Activated naive CD8-positive, alpha-beta T cell treated with anti-CD3 and anti-CD28 coated beads, Interleukin-2, amount 10 ng/mL, durations not matched to agents 7 days and 5 days (primary cell): ENCODE measurements around the gene ADAM21. TPM values are rescaled to one million over a fixed set of nuclear protein-coding genes. Genes with fewer than 3 reads are reported as not detected.
"Not testable (repeated sequence)": the region's sequence is repeated elsewhere in the genome, so short reads cannot be mapped to it uniquely, and the experiment has no call there.

Experiments
- ATAC-seq: fragments of 150-1000 bp; cut with Tn5 transposase; one replicate; pipeline ENCODE4 v1.10.0; 2021; ENCODE audit warnings: low read depth, moderate library complexity
- POLR2A ChIA-PET: fragments of 350-600 bp; sonication (Branson Sonifier 250); formaldehyde crosslinking; loops from one replicate; lab custom pipeline; 2021; ENCODE audit warnings: antibody characterized with exemption; lab: Charles Lee
- DNase-seq: peaks from one replicate; pipeline ENCODE4 v3.0.0; 2021
- H3K27ac Mint-ChIP-seq: one replicate; pipeline ENCODE4 v1.8.0; 2022; ENCODE audit warnings: mild to moderate bottlenecking, mixed read lengths
- H3K27me3 Mint-ChIP-seq: one replicate; pipeline ENCODE4 v1.8.0; 2022; ENCODE audit warnings: mild to moderate bottlenecking, moderate library complexity, mixed read lengths
- H3K36me3 Mint-ChIP-seq: one replicate; pipeline ENCODE4 v1.8.0; 2021; ENCODE audit warnings: mild to moderate bottlenecking, mixed read lengths
- H3K4me1 Mint-ChIP-seq: one replicate; pipeline ENCODE4 v1.8.0; 2021; ENCODE audit warnings: mixed read lengths
- H3K4me3 Mint-ChIP-seq: one replicate; pipeline ENCODE4 v1.8.0; 2022; ENCODE audit warnings: mild to moderate bottlenecking, moderate library complexity, mixed read lengths
- H3K9me3 Mint-ChIP-seq: one replicate; pipeline ENCODE4 v1.8.0; 2021; ENCODE audit warnings: mixed read lengths
- total RNA-seq, 2 experiments: library from RNA; stranded (reverse); gene quantifications; one replicate each; pipeline ENCODE4 v1.2.3, GENCODE V29; 2021

Gene ADAM21
- total RNA-seq, 2 experiments from 2014 or later, result not detected

GRCh38 chr14:70448633-70449340 lies 3.2 kb upstream of the ADAM21 start:
- no peaks in the 10 kb centered on the region for H3K36me3 Mint-ChIP-seq
- H3K4me3 Mint-ChIP-seq, result no peak overlapping the region
- ATAC-seq (no peak), DNase-seq (no peak)
- peaks cover 7% of the 10 kb centered on the region for H3K9me3 Mint-ChIP-seq
- no peaks in the 10 kb centered on the region for H3K4me1 Mint-ChIP-seq
- POLR2A ChIA-PET, result no interaction called here
- no peak overlapping the region for H3K27ac Mint-ChIP-seq
- no peaks in the 10 kb centered on the region for H3K27me3 Mint-ChIP-seq

GRCh38 chr14:70454731-70455130 lies 2.8 kb downstream of the ADAM21 start:
- no peaks in the 10 kb centered on the region for H3K36me3 Mint-ChIP-seq
- POLR2A ChIA-PET, result no interaction called here

GRCh38 chr14:70468731-70469130 lies 16.8 kb downstream of the ADAM21 start:
- H3K4me1 Mint-ChIP-seq, result no peaks in the 10 kb centered on the region
- H3K4me3 Mint-ChIP-seq, result no peak overlapping the region
- H3K27me3 Mint-ChIP-seq, result peaks cover 12% of the 10 kb centered on the region
- no peak for ATAC-seq
- POLR2A ChIA-PET, result no interaction called here
- H3K36me3 Mint-ChIP-seq, result no peaks in the 10 kb centered on the region
- no peaks in the 10 kb centered on the region for H3K9me3 Mint-ChIP-seq
- no peak overlapping the region for H3K27ac Mint-ChIP-seq
- no peak for DNase-seq

More at GRCh38 chr14:70454731-70455130, 2.8 kb downstream of the ADAM21 start:
- H3K9me3 Mint-ChIP-seq, result no peaks in the 10 kb centered on the region
- H3K4me1 Mint-ChIP-seq, result no peaks in the 10 kb centered on the region
- no peak for DNase-seq
- no peak overlapping the region for H3K27ac Mint-ChIP-seq
- ATAC-seq, result no peak
- peaks cover 4% of the 10 kb centered on the region for H3K27me3 Mint-ChIP-seq
- H3K4me3 Mint-ChIP-seq, result no peak overlapping the region

GRCh38 chr14:70470863-70471563 lies 19.0 kb downstream of the ADAM21 start:
- ATAC-seq, H3K4me1 Mint-ChIP-seq, H3K4me3 Mint-ChIP-seq, H3K27me3 Mint-ChIP-seq, H3K27ac Mint-ChIP-seq, H3K9me3 Mint-ChIP-seq, DNase-seq, H3K36me3 Mint-ChIP-seq, POLR2A ChIA-PET: not testable (repeated sequence)

GRCh38 chr14:70472253-70473159 lies 20.5 kb downstream of the ADAM21 start:
- DNase-seq (no peak), ATAC-seq (no peak)
- Mint-ChIP-seq H3K4me3 (no peak overlapping the region), H3K27ac (no peak overlapping the region), H3K27me3 (no peaks in the 10 kb centered on the region), H3K9me3 (peaks cover 1% of the 10 kb centered on the region), H3K36me3 (no peaks in the 10 kb centered on the region), H3K4me1 (no peaks in the 10 kb centered on the region)
- POLR2A ChIA-PET, result no interaction called here

GRCh38 chr14:70473825-70474224 lies 21.9 kb downstream of the ADAM21 start:
- Mint-ChIP-seq H3K36me3 (no peaks in the 10 kb centered on the region), H3K27me3 (no peaks in the 10 kb centered on the region), H3K4me1 (no peaks in the 10 kb centered on the region), H3K9me3 (peaks cover 1% of the 10 kb centered on the region), H3K27ac (no peak overlapping the region), H3K4me3 (no peak overlapping the region)
- DNase-seq (no peak), ATAC-seq (no peak)
- POLR2A ChIA-PET, result no interaction called here

GRCh38 chr14:70475459-70475858 lies 23.5 kb downstream of the ADAM21 start:
- DNase-seq, H3K4me3 Mint-ChIP-seq, H3K27me3 Mint-ChIP-seq, H3K36me3 Mint-ChIP-seq, ATAC-seq, POLR2A ChIA-PET, H3K4me1 Mint-ChIP-seq, H3K9me3 Mint-ChIP-seq, H3K27ac Mint-ChIP-seq: not testable (repeated sequence)

GRCh38 chr14:70477356-70478105 lies 25.6 kb downstream of the ADAM21 start:
- H3K4me1 Mint-ChIP-seq, H3K9me3 Mint-ChIP-seq, H3K27me3 Mint-ChIP-seq, H3K36me3 Mint-ChIP-seq, H3K4me3 Mint-ChIP-seq, DNase-seq, ATAC-seq, POLR2A ChIA-PET, H3K27ac Mint-ChIP-seq: not testable (repeated sequence)

- H3K4me1 Mint-ChIP-seq, result no peaks in the 10 kb centered on the region
- H3K4me3 Mint-ChIP-seq, result no peak overlapping the region
- H3K36me3 Mint-ChIP-seq, result peaks cover 7% of the 10 kb centered on the region
- no peak overlapping the region for H3K27ac Mint-ChIP-seq
- H3K9me3 Mint-ChIP-seq, result peaks cover 15% of the 10 kb centered on the region
- POLR2A ChIA-PET, result no interaction called here
- DNase-seq (no peak), ATAC-seq (no peak)
- H3K27me3 Mint-ChIP-seq, result no peaks in the 10 kb centered on the region
These were observed 37.7 kb downstream of the ADAM21 start for GRCh38 chr14:70489579-70490200.

- POLR2A ChIA-PET, result no interaction called here
- Mint-ChIP-seq H3K4me1 (no peaks in the 10 kb centered on the region), H3K4me3 (no peak overlapping the region), H3K27me3 (no peaks in the 10 kb centered on the region), H3K27ac (no peak overlapping the region), H3K9me3 (peaks cover 10% of the 10 kb centered on the region), H3K36me3 (peaks cover 3% of the 10 kb centered on the region)
- DNase-seq (no peak), ATAC-seq (no peak)
These were observed 46.2 kb downstream of the ADAM21 start for GRCh38 chr14:70498191-70498590.
